Measurements from ENCODE around the gene NRG2. TPM values are rescaled to one million over a fixed set of nuclear protein-coding genes. Genes with fewer than 3 reads are reported as not detected.

The NRG2 gene
- polyA plus RNA-seq, 1 of the 3 experiments (the other 2 are of a cell fraction) = 3.7 TPM

- DNase-seq = no peak
- WGBS (ENCODE audit: low lambda C conversion rate) = 35% methylated on average over 6 of the region's 8 CpGs
- CTCF ChIA-PET = interaction anchor here (0.8 to 4.4 kb wide), 5 partner anchors 13 to 158 kb away, joined by 3 to 29 read pairs (median 4); no protein-coding TSS in a partner anchor
Measured at GRCh38 chr5:139810341-139811273, 232.5 kb downstream of the NRG2 start.

DNA sequence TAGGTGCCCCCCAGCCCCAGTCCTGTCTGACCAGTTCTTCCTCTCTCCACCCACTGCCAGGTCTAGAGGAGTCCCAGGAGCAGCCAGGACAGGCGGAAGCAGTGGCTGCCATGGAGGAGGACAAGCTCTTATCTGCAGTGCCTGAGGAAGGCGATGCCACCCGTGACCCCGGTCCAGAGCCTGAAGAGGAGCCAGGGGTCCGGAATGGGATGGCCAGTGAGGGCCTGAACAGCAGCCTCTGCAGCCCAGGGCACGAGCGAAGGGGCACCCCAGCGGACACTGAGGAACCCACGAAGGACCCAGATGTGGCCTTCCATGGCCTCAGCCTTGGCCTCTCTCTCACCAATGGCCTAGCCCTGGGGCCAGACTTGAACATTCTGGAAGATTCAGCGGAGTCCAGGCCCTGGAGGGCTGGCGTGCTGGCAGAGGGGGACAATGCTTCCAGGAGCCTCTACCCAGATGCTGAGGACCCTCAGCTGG, 233.7 kb downstream of the NRG2 start:
- Histone ChIP-seq H3K9me3 (no peaks in the 10 kb centered on the region), H3K4me1 (ENCODE audit: control insufficient read depth in 1 of 2, insufficient read depth in 2 of 2, low read depth in 1 of 2, low read length in 1 of 2) (no peaks in the 10 kb centered on the region; a peak in 1 of 4 replicates), H4K20me1 (ENCODE audit: insufficient read depth) (no peaks in the 10 kb centered on the region), H3K9ac (no peak overlapping the region), H3K9me2 (no peaks in the 10 kb centered on the region), H3F3A (replicated peaks; ENCODE audit: insufficient read depth) (no peaks in the 10 kb centered on the region), H3K27ac (ENCODE audit: low read depth in 2 of 2, low read length in 1 of 2) (no peak overlapping the region), H2AFZ (ENCODE audit: low read depth) (no peak overlapping the region), H3K36me3 (replicated peaks in 1 of 2; ENCODE audit: control insufficient read depth in 1 of 2, insufficient read depth in 2 of 2, low read length in 1 of 2) (no peaks in the 10 kb centered on the region), H3K4me3 (ENCODE audit: low read depth in 2 of 2, low read length in 1 of 2) (no peak overlapping the region), H3K27me3 (ENCODE audit: insufficient read depth) (0 out of 2 replicates have a peak, but pooled peaks cover 4% of the 10 kb centered on the region), H3K4me2 (no peak overlapping the region), H3K79me2 (ENCODE audit: insufficient read depth) (no peaks in the 10 kb centered on the region)
- WGBS (ENCODE audit: low lambda C conversion rate) = 87% methylated on average over 5 of the region's 11 CpGs
- CTCF ChIA-PET = interaction anchor here (1.7 to 3.2 kb wide), 2 partner anchors 22 to 159 kb away, joined by 3 to 14 read pairs; no protein-coding TSS in a partner anchor
- no peak for DNase-seq
- POLR2A ChIA-PET = no interaction called here
- TF ChIP-seq RFX5 (IDR thresholded peaks at IDR 0.05; ENCODE audit: low read length) (no peak), RCOR1 (IDR thresholded peaks at IDR 0.05; ENCODE audit: low read length) (no peak), FOSL2 (IDR thresholded peaks at IDR 0.05; ENCODE audit: borderline replicate concordance, low read depth) (no peak), IRF3 (IDR thresholded peaks at IDR 0.05; ENCODE audit: low read depth, low read length) (no peak), NRF1 (IDR thresholded peaks at IDR 0.05; ENCODE audit: low read depth, low read length) (no peak)

More at GRCh38 chr5:139810341-139811273, 232.5 kb downstream of the NRG2 start:
- H3K9me3 ChIP-seq = no peaks in the 10 kb centered on the region
- TF ChIP-seq RCOR1 (IDR thresholded peaks at IDR 0.05; ENCODE audit: low read length) = no peak
- 0 out of 2 replicates have a peak, but pooled peaks cover 4% of the 10 kb centered on the region for H3K27me3 ChIP-seq (ENCODE audit: insufficient read depth)
- no peaks in the 10 kb centered on the region for H3K36me3 ChIP-seq (replicated peaks in 1 of 2; ENCODE audit: control insufficient read depth in 1 of 2, insufficient read depth in 2 of 2, low read length in 1 of 2)
- no peaks in the 10 kb centered on the region for H4K20me1 ChIP-seq (ENCODE audit: insufficient read depth)
- POLR2A ChIA-PET = no interaction called here
- no peaks in the 10 kb centered on the region for H3K9me2 ChIP-seq
- H3F3A ChIP-seq (replicated peaks; ENCODE audit: insufficient read depth) = no peaks in the 10 kb centered on the region
- no peaks in the 10 kb centered on the region for H3K79me2 ChIP-seq (ENCODE audit: insufficient read depth)
- H2AFZ ChIP-seq (ENCODE audit: low read depth) = no peak overlapping the region
- H3K4me1 ChIP-seq (ENCODE audit: control insufficient read depth in 1 of 2, insufficient read depth in 2 of 2, low read depth in 1 of 2, low read length in 1 of 2) = peaks cover 0 to 4% of the 10 kb centered on the region in 2 experiments; a peak in 1 of 4 replicates
- H3K9ac ChIP-seq = no peak overlapping the region
- H3K4me2 ChIP-seq = no peak overlapping the region
- H3K27ac ChIP-seq (ENCODE audit: low read depth in 2 of 2, low read length in 1 of 2) = no peak overlapping the region
- H3K4me3 ChIP-seq (ENCODE audit: low read depth in 2 of 2, low read length in 1 of 2) = no peak overlapping the region
